Right lobe of liver (tissue), 6 donors: ENCODE data around the gene SPATA3. TPM values are rescaled to one million over a fixed set of nuclear protein-coding genes. Genes with fewer than 3 reads are reported as not detected.

Experiments
- ATAC-seq, 4 donors: fragments of 200-7000 bp; cut with Tn5 transposase; one replicate each; pipeline ENCODE4 v1.9.1; 2020; ENCODE audit warnings: mild to moderate bottlenecking in 4 of 4, moderate library complexity in 4 of 4
- DNase-seq, 3 donors: peaks; one replicate each; pipeline ENCODE4 v3.0.0-alpha.2; 2020
- H3K27ac ChIP-seq, 3 donors: fragments of 200-600 bp; one replicate each; pipeline ENCODE4 v1.8.0; 2022
- H3K27me3 ChIP-seq, 2 donors: fragments of 200-600 bp; one replicate each; pipeline ENCODE4 v1.8.0; 2022
- H3K36me3 ChIP-seq, 4 donors: fragments of 200-600 bp; sonication (generic) in 1 of 4; one replicate each; pipeline versions ENCODE4 v1.5.1 to v1.8.0; 2017 to 2022; ENCODE audit warnings: control low read depth in 1 of 4
- H3K4me1 ChIP-seq, 4 donors: fragments of 200-600 bp; sonication (generic) in 1 of 4; one replicate each; pipeline versions ENCODE4 v1.5.1 to v1.8.0; 2017 to 2022; ENCODE audit warnings: control low read depth in 1 of 4
- H3K4me3 ChIP-seq, 3 donors: fragments of 200-600 bp; one replicate each; pipeline ENCODE4 v1.8.0; 2022
- H3K9me3 ChIP-seq, 4 donors: fragments of 200-600 bp; sonication (generic) in 1 of 4; one replicate each; pipeline versions ENCODE4 v1.5.1 to v1.8.0; 2017 to 2022; ENCODE audit warnings: control low read depth in 1 of 4
- POLR2A ChIP-seq: fragments of 450-650 bp; IDR thresholded peaks from one replicate; pipeline ENCODE4 v1.6.1; 2017; ENCODE audit warnings: antibody characterized with exemption, mild to moderate bottlenecking
- WGBS: methylation state at CpG from one replicate; pipeline ENCODE4 v1.1.6; 2018; ENCODE audit warnings: low coverage, low lambda C conversion rate; ENCODE audit not compliant: insufficient coverage; ENCODE audit errors: missing lambda C conversion rate; 5-methylcytosine and 5-hydroxymethylcytosine counted together
- intact Hi-C, 2 donors: fragments of 100-400 bp; cut with DNase I; formaldehyde crosslinking; loops; one replicate each; pipeline versions ENCODE4 v1.11.2 to v1.14.1; 2022
- total RNA-seq, 6 experiments: library from RNA; depleted of rRNA in 2 of 6; stranded (reverse); fragments of >200 nt in 2 of 6; fragmentation: NEBNext Ultra II Directional in 3 of 6; extraction: Animal tissue kit (Norgen Biotek cat#: 25700) in 3 of 6; gene quantifications; one replicate each; pipeline versions ENCODE4 v1.1.0 to v1.2.4, GENCODE V29; 2016 to 2023
- TF ChIP-seq, protein P1 (sequence below), 4 donors: fragments of 200-600 bp in 3 of 4; fragments of 450-650 bp in 1 of 4; IDR thresholded peaks; one replicate each; pipeline versions ENCODE4 v1.5.1 to v1.8.0; 2016 to 2022; ENCODE audit warnings: antibody characterized with exemption in 4 of 4, mild to moderate bottlenecking in 2 of 4
- donor health status: DM: no; HTN: yes; CAD: no.
- donor health status: DM: no; HTN: no; CAD: no.
- donor health status: DM: no; HTN: no; CAD: no.
- donor health status: DM: no; HTN: yes; CAD: no.
- donor health status: DM: no; HTN: yes; CAD: no.

Gene SPATA3
- total RNA-seq, 6 experiments from 2014 or later: not detected

DNA sequence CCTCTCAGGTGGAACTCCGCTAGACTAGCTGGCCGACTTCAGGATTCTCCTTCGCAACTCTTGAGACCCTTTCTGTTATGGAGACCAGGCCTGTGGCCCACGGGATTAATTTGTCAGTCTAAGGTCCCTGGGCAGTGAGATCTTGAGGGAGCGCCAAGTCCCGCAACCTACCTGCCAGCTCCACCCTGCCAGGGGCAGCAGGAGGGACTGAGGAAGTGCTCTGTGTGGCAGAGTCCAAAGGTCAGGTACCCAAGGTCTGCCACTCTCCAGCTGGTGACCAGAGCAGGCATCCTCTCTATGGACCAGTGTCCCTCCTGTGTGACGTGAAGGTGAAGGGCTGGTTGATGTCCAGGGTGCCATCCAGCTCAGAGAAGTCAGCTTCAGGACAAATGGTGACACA is 4.3 kb upstream of the SPATA3 start:
- H3K4me1 ChIP-seq: peaks cover 0 to 4% (median 0%) of the 10 kb centered on the region in 4 donors
- H3K27me3 ChIP-seq: peaks cover 0 to 6% of the 10 kb centered on the region in 2 donors
- H3K36me3 ChIP-seq: no peaks in the 10 kb centered on the region
- DNase-seq (no peak), ATAC-seq (no peak)
- H3K4me3 ChIP-seq: no peak overlapping the region
- TF ChIP-seq POLR2A: no peak
- TF ChIP-seq, protein P1, sequence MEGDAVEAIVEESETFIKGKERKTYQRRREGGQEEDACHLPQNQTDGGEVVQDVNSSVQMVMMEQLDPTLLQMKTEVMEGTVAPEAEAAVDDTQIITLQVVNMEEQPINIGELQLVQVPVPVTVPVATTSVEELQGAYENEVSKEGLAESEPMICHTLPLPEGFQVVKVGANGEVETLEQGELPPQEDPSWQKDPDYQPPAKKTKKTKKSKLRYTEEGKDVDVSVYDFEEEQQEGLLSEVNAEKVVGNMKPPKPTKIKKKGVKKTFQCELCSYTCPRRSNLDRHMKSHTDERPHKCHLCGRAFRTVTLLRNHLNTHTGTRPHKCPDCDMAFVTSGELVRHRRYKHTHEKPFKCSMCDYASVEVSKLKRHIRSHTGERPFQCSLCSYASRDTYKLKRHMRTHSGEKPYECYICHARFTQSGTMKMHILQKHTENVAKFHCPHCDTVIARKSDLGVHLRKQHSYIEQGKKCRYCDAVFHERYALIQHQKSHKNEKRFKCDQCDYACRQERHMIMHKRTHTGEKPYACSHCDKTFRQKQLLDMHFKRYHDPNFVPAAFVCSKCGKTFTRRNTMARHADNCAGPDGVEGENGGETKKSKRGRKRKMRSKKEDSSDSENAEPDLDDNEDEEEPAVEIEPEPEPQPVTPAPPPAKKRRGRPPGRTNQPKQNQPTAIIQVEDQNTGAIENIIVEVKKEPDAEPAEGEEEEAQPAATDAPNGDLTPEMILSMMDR (IDR thresholded peaks at IDR 0.05): no peak
- no peak overlapping the region for H3K27ac ChIP-seq
- intact Hi-C loops: no loop called here
- WGBS: 81% methylated on average over 4 of the region's 7 CpGs
- H3K9me3 ChIP-seq: no peaks in the 10 kb centered on the region

DNA sequence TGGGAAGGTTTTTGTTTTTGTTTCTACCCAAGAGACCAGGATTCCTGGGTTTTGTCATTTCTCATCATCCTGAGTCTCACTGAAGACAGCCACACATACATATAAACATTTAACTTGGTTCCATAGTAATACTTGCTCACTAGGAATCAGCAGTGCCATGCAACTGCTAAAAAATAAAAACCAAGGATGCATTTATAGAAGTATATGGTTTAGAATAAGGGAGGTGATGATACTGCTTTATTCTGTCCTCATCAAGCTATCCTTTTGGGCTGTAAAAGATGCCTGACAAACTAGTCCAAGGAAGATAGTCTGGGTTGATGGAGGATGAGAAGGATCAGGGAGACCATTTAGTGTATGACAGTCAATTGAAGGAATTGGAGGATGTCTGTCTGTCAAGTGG is 740 bp downstream of the SPATA3 start:
- Histone ChIP-seq H3K36me3 (no peaks in the 10 kb centered on the region), H3K4me1 (peaks cover 0 to 5% (median 0%) of the 10 kb centered on the region in 4 donors), H3K27me3 (no peaks in the 10 kb centered on the region), H3K4me3 (no peak overlapping the region), H3K27ac (no peak overlapping the region), H3K9me3 (no peaks in the 10 kb centered on the region)
- ATAC-seq (no peak), DNase-seq (no peak)
- no peak for TF ChIP-seq POLR2A
- TF ChIP-seq, protein P1 (IDR thresholded peaks at IDR 0.05): no peak
- intact Hi-C loops: no loop called here

DNA sequence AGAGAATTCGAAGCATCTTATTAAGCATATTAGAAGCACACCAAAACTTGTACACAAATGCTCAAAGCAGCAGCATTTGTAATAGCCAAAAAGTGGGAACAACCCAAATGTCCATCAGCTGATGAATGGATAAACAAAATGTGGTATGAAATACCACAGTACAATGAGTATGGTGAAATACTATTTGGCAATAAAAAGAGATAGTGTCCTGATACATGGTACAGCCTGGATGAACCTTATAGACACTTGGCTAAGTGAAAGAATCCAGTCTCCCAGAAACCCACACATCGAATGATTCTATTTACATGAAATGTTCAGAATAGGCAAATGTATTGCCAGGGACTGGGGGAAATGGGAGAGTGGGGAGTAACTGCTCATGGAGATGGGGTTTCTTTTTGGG is 3.0 kb downstream of the SPATA3 start:
- 44% methylated on average over 1 of the region's 2 CpGs for WGBS
- TF ChIP-seq, protein P1 (IDR thresholded peaks at IDR 0.05): no peak
- no peak for TF ChIP-seq POLR2A
- Histone ChIP-seq H3K36me3 (no peaks in the 10 kb centered on the region), H3K27me3 (no peaks in the 10 kb centered on the region), H3K27ac (no peak overlapping the region), H3K9me3 (no peaks in the 10 kb centered on the region), H3K4me3 (no peak overlapping the region), H3K4me1 (peaks cover 0 to 5% (median 0%) of the 10 kb centered on the region in 4 donors)
- DNase-seq (no peak), ATAC-seq (peak in 3 of 4 donors; percentile 48 to 54 (median 51))
- intact Hi-C loops: no loop called here

DNA sequence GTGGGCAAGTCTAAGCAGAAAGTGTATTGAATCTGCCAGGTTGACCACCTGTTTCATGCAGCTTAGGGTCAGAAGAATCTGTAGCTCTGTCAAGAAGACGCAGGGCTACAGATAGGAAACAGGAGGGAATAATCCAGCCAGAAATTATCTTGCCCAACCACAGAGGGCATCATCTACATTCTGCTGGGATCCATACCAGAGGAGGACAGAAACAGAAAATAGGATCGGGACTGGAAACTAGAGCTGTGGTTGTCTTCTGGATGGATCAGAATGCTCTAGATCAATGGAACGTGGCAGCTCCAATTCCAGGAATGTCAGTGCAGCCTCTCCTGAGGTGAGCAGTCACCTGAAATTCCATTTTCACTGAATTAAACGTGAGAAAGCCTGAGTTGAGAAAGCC is 3.6 kb downstream of the SPATA3 start:
- Histone ChIP-seq H3K27ac (no peak overlapping the region), H3K36me3 (no peaks in the 10 kb centered on the region), H3K4me1 (peaks cover 0 to 5% (median 0%) of the 10 kb centered on the region in 4 donors), H3K4me3 (no peak overlapping the region), H3K9me3 (no peaks in the 10 kb centered on the region), H3K27me3 (no peaks in the 10 kb centered on the region)
- ATAC-seq (peak; percentile 90 to 96 (median 92)), DNase-seq (no peak)
- TF ChIP-seq POLR2A: no peak
- TF ChIP-seq, protein P1 (IDR thresholded peaks at IDR 0.05): peak; percentile 22 to 48 (median 34)
- intact Hi-C loops: no loop called here
- 23% methylated on average over 4 of the region's 4 CpGs for WGBS
